Measurements from ENCODE around the gene EEF1A2. TPM values are rescaled to one million over a fixed set of nuclear protein-coding genes. Genes with fewer than 3 reads are reported as not detected.
A peak's percentile ranks its signal among the peaks of the same experiment; 100 is the strongest.

Gene EEF1A2
- total RNA-seq, 1 donor from 2014 or later, result 0.54 TPM

DNA sequence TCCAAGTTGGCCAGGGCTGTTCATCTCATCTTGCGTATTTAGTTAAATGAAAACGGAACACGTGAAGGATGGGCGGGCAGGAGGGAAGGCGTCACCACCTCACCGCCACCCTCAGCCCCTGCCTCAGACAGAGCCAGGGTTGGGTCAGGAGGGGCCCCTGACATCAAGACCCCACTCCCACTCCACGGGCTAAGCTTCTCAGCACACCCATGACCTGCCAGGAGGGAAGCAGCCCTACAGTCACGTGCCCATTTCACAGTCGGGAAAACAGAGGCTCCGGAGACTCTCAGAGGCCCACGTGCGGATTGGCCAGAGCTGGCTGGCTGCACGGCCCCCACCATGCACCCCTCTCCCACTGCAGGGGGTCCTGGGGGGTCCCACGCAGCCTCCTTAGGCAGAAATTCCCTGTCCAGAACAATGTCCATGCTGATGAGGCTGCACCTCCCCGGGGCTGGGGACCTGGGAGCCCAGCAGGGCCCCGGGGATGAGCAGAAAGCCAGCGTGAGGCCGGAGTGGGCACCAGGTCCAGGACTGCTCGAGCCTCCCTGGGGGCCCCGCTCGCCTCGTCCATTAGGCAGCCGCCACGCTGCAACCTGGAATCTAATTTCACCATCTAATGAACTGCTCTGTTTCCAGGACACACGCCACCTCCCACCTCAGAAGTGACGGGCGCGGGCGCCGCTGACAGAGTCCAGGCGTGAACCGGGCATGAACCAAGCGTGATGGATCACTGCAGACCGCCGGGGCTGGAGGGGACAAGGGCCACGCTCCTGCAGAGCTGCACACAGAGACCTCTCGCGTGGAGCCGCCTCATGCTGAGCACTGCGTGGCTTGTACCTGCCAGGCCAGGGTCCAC is 42.2 kb downstream of the EEF1A2 start:
- no peaks in the 10 kb centered on the region for H3K36me3 Mint-ChIP-seq
- H3K27ac ChIP-seq, result no peak overlapping the region
- peak overlapping the region; percentile 66 for H3K4me3 Mint-ChIP-seq

DNA sequence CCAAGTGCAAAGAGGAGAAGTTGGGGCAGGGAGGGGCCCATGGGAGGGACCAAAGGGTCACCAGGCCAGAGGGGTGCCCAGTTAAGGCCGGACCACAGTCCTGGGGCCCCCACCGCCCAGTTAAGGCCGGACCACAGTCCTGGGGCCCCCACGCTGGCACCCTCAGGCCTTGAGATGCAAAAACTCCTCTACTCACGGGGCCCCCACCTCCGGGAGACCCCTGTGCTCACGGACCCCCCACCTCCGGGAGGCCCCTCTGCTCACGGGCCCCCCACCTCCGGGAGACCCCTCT is 43.4 kb downstream of the EEF1A2 start:
- no peak for DNase-seq (ENCODE audit: low spot score)
- H3K27me3 Mint-ChIP-seq (ENCODE audit: insufficient read depth, low read depth), result peaks cover 4% of the 10 kb centered on the region
- H4K20me1 ChIP-seq (ENCODE audit: low read depth), result peaks cover 95% of the 10 kb centered on the region
- H3K4me2 ChIP-seq, result peak overlapping the region; percentile 53
- TF ChIP-seq EZH2phosphoT487 (IDR thresholded peaks at IDR 0.05), result no peak
- TF ChIP-seq EZH2 (IDR thresholded peaks at IDR 0.05), result no peak
- TF ChIP-seq CTCF (IDR thresholded peaks at IDR 0.05), result no peak
- no peaks in the 10 kb centered on the region for H3F3A ChIP-seq (ENCODE audit: low read depth)
- no peaks in the 10 kb centered on the region for H3K27me3 ChIP-seq
- no peak overlapping the region for H3K27ac ChIP-seq
- peaks cover 1% of the 10 kb centered on the region for H3K36me3 Mint-ChIP-seq
- H3K9me3 ChIP-seq (ENCODE audit: low read depth), result no peaks in the 10 kb centered on the region
- H3K4me1 Mint-ChIP-seq, result peaks cover 41% of the 10 kb centered on the region
- peaks cover 59% of the 10 kb centered on the region for H3K79me2 ChIP-seq (ENCODE audit: low read depth)
- H3K9me3 Mint-ChIP-seq, result no peaks in the 10 kb centered on the region
- peak overlapping the region; percentile 79 for H3K4me3 Mint-ChIP-seq
- no peak overlapping the region for H2AFZ ChIP-seq (replicated peaks)
- no peak overlapping the region for H3K9ac ChIP-seq
- peaks cover 26% of the 10 kb centered on the region for H3K4me1 ChIP-seq
- H3K4me3 ChIP-seq, result no peak overlapping the region
- no peaks in the 10 kb centered on the region for H3K36me3 ChIP-seq
- H3K27ac Mint-ChIP-seq, result peak overlapping the region; percentile 90

More for the DNA sequence above, 42.2 kb downstream of the EEF1A2 start:
- no peak overlapping the region for H2AFZ ChIP-seq (replicated peaks)
- H3K27me3 ChIP-seq, result no peaks in the 10 kb centered on the region
- TF ChIP-seq CTCF (IDR thresholded peaks at IDR 0.05), result no peak
- TF ChIP-seq EZH2 (IDR thresholded peaks at IDR 0.05), result no peak
- no peak for TF ChIP-seq EZH2phosphoT487 (IDR thresholded peaks at IDR 0.05)
- peaks cover 4% of the 10 kb centered on the region for H3K27me3 Mint-ChIP-seq (ENCODE audit: insufficient read depth, low read depth)
- peaks cover 100% of the 10 kb centered on the region for H4K20me1 ChIP-seq (ENCODE audit: low read depth)
- peaks cover 26% of the 10 kb centered on the region for H3K4me1 ChIP-seq
- no peak overlapping the region for H3K4me3 ChIP-seq
- no peaks in the 10 kb centered on the region for H3K36me3 ChIP-seq
- peaks cover 57% of the 10 kb centered on the region for H3K79me2 ChIP-seq (ENCODE audit: low read depth)
- no peak overlapping the region for H3K4me2 ChIP-seq
- H3K9me3 Mint-ChIP-seq, result no peaks in the 10 kb centered on the region
- no peak for DNase-seq (ENCODE audit: low spot score)
- no peak overlapping the region for H3K9ac ChIP-seq
- no peaks in the 10 kb centered on the region for H3K9me3 ChIP-seq (ENCODE audit: low read depth)
- H3K4me1 Mint-ChIP-seq, result peaks cover 42% of the 10 kb centered on the region
- H3F3A ChIP-seq (ENCODE audit: low read depth), result no peaks in the 10 kb centered on the region
- H3K27ac Mint-ChIP-seq, result peak overlapping the region; percentile 94

- no peak for DNase-seq (ENCODE audit: low spot score)
- Histone ChIP-seq H4K20me1 (ENCODE audit: low read depth) (peaks cover 93% of the 10 kb centered on the region), H3K27me3 (no peaks in the 10 kb centered on the region), H3K4me3 (no peak overlapping the region), H3K36me3 (no peaks in the 10 kb centered on the region), H2AFZ (replicated peaks) (no peak overlapping the region), H3F3A (ENCODE audit: low read depth) (no peaks in the 10 kb centered on the region), H3K79me2 (ENCODE audit: low read depth) (peaks cover 57% of the 10 kb centered on the region), H3K9ac (no peak overlapping the region), H3K27ac (no peak overlapping the region), H3K4me2 (peak overlapping the region; percentile 53), H3K9me3 (ENCODE audit: low read depth) (no peaks in the 10 kb centered on the region), H3K4me1 (peaks cover 26% of the 10 kb centered on the region)
- peak overlapping the region; percentile 79 for H3K4me3 Mint-ChIP-seq
- TF ChIP-seq EZH2 (IDR thresholded peaks at IDR 0.05) (no peak), CTCF (IDR thresholded peaks at IDR 0.05) (no peak), EZH2phosphoT487 (IDR thresholded peaks at IDR 0.05) (no peak)
- peaks cover 2% of the 10 kb centered on the region for H3K27me3 Mint-ChIP-seq (ENCODE audit: insufficient read depth, low read depth)
- H3K27ac Mint-ChIP-seq, result peak overlapping the region; percentile 90
- peaks cover 42% of the 10 kb centered on the region for H3K4me1 Mint-ChIP-seq
- no peaks in the 10 kb centered on the region for H3K9me3 Mint-ChIP-seq
- peaks cover 1% of the 10 kb centered on the region for H3K36me3 Mint-ChIP-seq
Observed at GRCh38 chr20:63454731-63455567, 43.9 kb downstream of the EEF1A2 start.
